ENCODE measurements around the gene CACNG4. TPM values are rescaled to one million over a fixed set of nuclear protein-coding genes. Genes with fewer than 3 reads are reported as not detected.

CACNG4 gene
- polyA plus RNA-seq, 1 experiment = 0.06 TPM

DNA sequence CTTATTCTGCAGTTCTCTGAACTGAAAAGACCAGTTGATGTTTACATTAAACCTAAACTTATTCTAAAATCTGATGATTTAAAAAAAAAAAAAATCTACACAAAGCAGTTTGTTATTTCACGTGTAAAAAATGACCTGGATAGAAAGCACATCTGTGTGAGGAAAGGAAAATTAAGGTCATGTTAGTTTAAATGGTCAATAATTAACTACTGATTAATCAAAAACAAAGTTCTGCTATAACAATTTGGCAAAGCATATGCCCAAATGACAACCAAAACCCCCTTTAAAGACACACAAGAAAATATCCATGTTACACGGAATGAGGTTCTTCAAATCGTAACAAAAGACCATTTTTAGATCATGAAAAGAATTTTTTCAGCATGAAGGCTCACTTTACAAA, 110.3 kb downstream of the CACNG4 start:
- DNase-seq (ENCODE audit: low read depth) = no peak
- Histone ChIP-seq H3K27me3 (ENCODE audit: control insufficient read depth, insufficient read depth, low read length) (no peaks in the 10 kb centered on the region), H3K4me3 (ENCODE audit: low read depth, low read length) (no peak overlapping the region), H3K36me3 (ENCODE audit: control insufficient read depth, insufficient read depth, low read length) (peaks cover 3% of the 10 kb centered on the region)
- CTCF ChIA-PET = interaction anchor here (1.2 kb wide), 1 partner anchor 20 kb away, joined by 3 read pairs; no protein-coding TSS in a partner anchor
- TF ChIP-seq, protein P1, sequence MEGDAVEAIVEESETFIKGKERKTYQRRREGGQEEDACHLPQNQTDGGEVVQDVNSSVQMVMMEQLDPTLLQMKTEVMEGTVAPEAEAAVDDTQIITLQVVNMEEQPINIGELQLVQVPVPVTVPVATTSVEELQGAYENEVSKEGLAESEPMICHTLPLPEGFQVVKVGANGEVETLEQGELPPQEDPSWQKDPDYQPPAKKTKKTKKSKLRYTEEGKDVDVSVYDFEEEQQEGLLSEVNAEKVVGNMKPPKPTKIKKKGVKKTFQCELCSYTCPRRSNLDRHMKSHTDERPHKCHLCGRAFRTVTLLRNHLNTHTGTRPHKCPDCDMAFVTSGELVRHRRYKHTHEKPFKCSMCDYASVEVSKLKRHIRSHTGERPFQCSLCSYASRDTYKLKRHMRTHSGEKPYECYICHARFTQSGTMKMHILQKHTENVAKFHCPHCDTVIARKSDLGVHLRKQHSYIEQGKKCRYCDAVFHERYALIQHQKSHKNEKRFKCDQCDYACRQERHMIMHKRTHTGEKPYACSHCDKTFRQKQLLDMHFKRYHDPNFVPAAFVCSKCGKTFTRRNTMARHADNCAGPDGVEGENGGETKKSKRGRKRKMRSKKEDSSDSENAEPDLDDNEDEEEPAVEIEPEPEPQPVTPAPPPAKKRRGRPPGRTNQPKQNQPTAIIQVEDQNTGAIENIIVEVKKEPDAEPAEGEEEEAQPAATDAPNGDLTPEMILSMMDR (IDR thresholded peaks at IDR 0.05; ENCODE audit: insufficient read depth, low read depth, low read length) = no peak
- POLR2A ChIA-PET = no interaction called here

DNA sequence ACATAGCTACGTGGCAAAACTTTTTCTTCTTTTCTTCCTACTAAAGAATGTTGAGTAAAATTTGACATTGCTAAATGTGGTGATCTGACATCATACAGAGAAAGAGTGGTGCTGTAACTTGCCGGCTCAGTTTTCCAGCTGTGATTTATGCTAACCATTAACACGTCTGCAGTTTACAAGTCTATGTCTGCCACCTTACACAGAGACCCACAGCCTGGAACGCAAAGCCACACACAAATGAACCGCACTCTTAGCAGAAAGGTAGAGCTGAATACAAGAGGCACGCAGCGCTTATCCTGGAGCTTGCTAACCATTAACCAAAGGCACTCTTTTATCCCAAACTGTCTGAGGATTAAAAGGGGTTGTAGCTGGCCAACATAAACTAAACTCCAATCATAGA, 111.8 kb downstream of the CACNG4 start:
- TF ChIP-seq, protein P1 (IDR thresholded peaks at IDR 0.05; ENCODE audit: insufficient read depth, low read depth, low read length) = no peak
- Histone ChIP-seq H3K27me3 (ENCODE audit: control insufficient read depth, insufficient read depth, low read length) (no peaks in the 10 kb centered on the region), H3K4me3 (ENCODE audit: low read depth, low read length) (no peak overlapping the region), H3K36me3 (ENCODE audit: control insufficient read depth, insufficient read depth, low read length) (peaks cover 5% of the 10 kb centered on the region)
- POLR2A ChIA-PET = no interaction called here
- no peak for DNase-seq (ENCODE audit: low read depth)
- CTCF ChIA-PET = interaction anchor here (1.0 to 1.1 kb wide), 2 partner anchors 22 to 56 kb away, joined by 3 read pairs; no protein-coding TSS in a partner anchor

DNA sequence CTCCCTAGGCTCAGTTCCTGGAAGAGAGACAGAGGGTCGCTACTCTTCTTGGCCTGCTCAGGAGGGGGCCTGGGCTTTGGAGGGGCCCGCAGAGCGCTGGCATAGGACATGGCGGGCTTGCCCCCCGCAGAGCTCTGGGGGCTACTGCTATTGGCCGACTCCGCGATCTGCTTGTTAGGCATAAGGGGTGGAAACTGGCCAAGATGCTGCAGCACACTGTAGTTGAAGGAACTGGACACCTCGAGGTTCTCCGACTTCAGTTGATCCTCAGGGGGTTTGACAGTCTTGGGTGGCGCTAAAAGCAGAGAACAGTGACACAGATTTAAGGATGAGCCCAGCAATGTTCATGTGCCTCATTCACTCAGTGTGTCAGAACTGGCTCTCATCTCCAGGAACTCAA, 113.8 kb downstream of the CACNG4 start:
- POLR2A ChIA-PET = interaction anchor here (0.9 kb wide), 1 partner anchor 10 kb away, joined by 3 read pairs; no protein-coding TSS in a partner anchor
- Histone ChIP-seq H3K4me3 (ENCODE audit: low read depth, low read length) (no peak overlapping the region), H3K36me3 (ENCODE audit: control insufficient read depth, insufficient read depth, low read length) (peaks cover 5% of the 10 kb centered on the region), H3K27me3 (ENCODE audit: control insufficient read depth, insufficient read depth, low read length) (no peaks in the 10 kb centered on the region)
- DNase-seq (ENCODE audit: low read depth) = no peak
- TF ChIP-seq, protein P1 (IDR thresholded peaks at IDR 0.05; ENCODE audit: insufficient read depth, low read depth, low read length) = no peak
- CTCF ChIA-PET = interaction anchor here (0.6 to 1.3 kb wide), 3 partner anchors 9 to 21 kb away, joined by 3 read pairs; no protein-coding TSS in a partner anchor

DNA sequence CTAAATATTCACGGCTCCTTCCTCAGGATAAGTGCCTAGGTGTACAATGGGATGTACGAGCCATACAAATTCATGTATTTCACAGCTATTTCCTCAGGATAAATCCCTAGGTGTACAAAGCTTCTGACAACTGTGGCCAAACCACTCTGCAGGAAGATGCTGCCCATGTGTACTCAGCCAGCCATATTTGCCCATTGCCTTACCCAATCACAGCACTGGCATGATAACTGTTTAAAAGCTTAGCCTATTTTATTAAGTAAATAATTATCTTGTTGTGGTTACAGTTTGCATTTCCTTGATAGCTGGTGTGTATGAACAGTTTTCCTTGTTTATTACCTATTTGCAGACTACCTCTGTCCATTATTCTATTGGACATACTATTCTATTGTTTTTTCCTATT, 115.0 kb downstream of the CACNG4 start:
- ChIA-PET POLR2A (interaction anchor here (0.6 kb wide), 1 partner anchor 9 kb away, joined by 3 read pairs; no protein-coding TSS in a partner anchor), CTCF (interaction anchor here (1.0 kb wide), 2 partner anchors 22 to 79 kb away, joined by 3 read pairs; no protein-coding TSS in a partner anchor)
- TF ChIP-seq, protein P1 (IDR thresholded peaks at IDR 0.05; ENCODE audit: insufficient read depth, low read depth, low read length) = no peak
- H3K27me3 ChIP-seq (ENCODE audit: control insufficient read depth, insufficient read depth, low read length) = no peaks in the 10 kb centered on the region
- no peak for DNase-seq (ENCODE audit: low read depth)
- H3K36me3 ChIP-seq (ENCODE audit: control insufficient read depth, insufficient read depth, low read length) = peaks cover 5% of the 10 kb centered on the region
- no peak overlapping the region for H3K4me3 ChIP-seq (ENCODE audit: low read depth, low read length)

DNA sequence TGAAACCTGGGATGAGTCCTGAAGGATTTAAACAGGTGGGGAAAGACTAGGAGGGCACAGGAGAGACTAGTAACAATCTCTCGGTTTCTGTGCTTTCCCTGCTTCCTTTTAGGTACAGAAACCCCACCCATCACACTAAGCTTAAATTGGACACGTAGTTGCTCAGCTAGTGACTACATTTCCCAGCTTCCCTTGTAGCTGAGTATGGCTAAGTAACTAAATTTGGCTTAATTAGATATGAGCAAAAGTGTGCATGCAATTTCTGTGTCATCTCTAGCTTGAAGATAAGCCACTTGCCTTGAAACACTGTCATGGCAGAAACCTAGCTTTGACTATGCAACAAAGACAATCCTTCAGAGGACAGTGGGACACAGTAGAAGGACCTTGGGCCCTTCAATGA, 116.3 kb downstream of the CACNG4 start:
- ChIA-PET POLR2A (no interaction called here), CTCF (interaction anchor here (1.3 to 1.4 kb wide), 2 partner anchors 12 to 18 kb away, joined by 3 to 6 read pairs; no protein-coding TSS in a partner anchor)
- no peak overlapping the region for H3K4me3 ChIP-seq (ENCODE audit: low read depth, low read length)
- H3K36me3 ChIP-seq (ENCODE audit: control insufficient read depth, insufficient read depth, low read length) = peaks cover 7% of the 10 kb centered on the region
- no peak for DNase-seq (ENCODE audit: low read depth)
- TF ChIP-seq, protein P1 (IDR thresholded peaks at IDR 0.05; ENCODE audit: insufficient read depth, low read depth, low read length) = no peak
- H3K27me3 ChIP-seq (ENCODE audit: control insufficient read depth, insufficient read depth, low read length) = no peaks in the 10 kb centered on the region
